Measurements from ENCODE around the gene ST6GALNAC5.

GRCh38 chr1:76891931-76892622, 24.8 kb downstream of the ST6GALNAC5 start:
- TF ChIP-seq POLR2A (IDR thresholded peaks at IDR 0.05) = no peak
- TF ChIP-seq CTCF (IDR thresholded peaks at IDR 0.05) = no peak

All from breast epithelium (tissue), 3 donors.